SK-N-SH (cell line): ENCODE results near the gene SNHG17. TPM values are rescaled to one million over a fixed set of nuclear protein-coding genes. Genes with fewer than 3 reads are reported as not detected.

ENCODE experiments used
- CTCF ChIA-PET: fragments of 300-600, 350-600 bp; formaldehyde crosslinking; extraction: SDS; loops from one replicate; lab custom pipeline; 2021; lab: Yijun Ruan, JAX
- POLR2A ChIA-PET: fragments of 350-600 bp; sonication (Branson Sonifier 250); formaldehyde crosslinking; extraction: SDS; loops from one replicate; lab custom pipeline; 2020; ENCODE audit warnings: antibody characterized with exemption, inconsistent platforms; lab: Yijun Ruan, JAX
- DNase-seq: peaks from one replicate; pipeline ENCODE4 v3.0.0; 2012
- H2AFZ ChIP-seq: fragments of 200-600 bp; sonication (generic); 2 replicates; pipeline ENCODE4 v1.8.1; 2016; ENCODE audit warnings: antibody characterized with exemption, mild to moderate bottlenecking, low read depth
- H3F3A ChIP-seq: fragments of 200-600 bp; sonication (generic); replicated peaks from 2 replicates; pipeline ENCODE3; 2016; ENCODE audit warnings: antibody characterized with exemption, mild to moderate bottlenecking; ENCODE audit not compliant: insufficient read depth
- H3K27ac ChIP-seq, 2 experiments: fragments of 200-500 bp in 1 of 2; fragments of 200-600 bp in 1 of 2; sonication (Bioruptor generic) in 1 of 2; sonication (generic), shearing (Covaris generic) in 1 of 2; 2 replicates each; pipeline versions ENCODE4 v1.5.1 to v1.6.1; 2014 to 2016; ENCODE audit warnings: low read depth in 2 of 2, inconsistent platforms in 1 of 2, low read length in 1 of 2, mild to moderate bottlenecking in 1 of 2, mixed read lengths in 1 of 2
- H3K27me3 ChIP-seq: fragments of 200-600 bp; sonication (generic), shearing (Covaris generic); 2 replicates; pipeline ENCODE4 v1.6.1; 2016; ENCODE audit warnings: mixed run types; ENCODE audit not compliant: insufficient read depth
- H3K36me3 ChIP-seq, 2 experiments: fragments of 200-500 bp in 1 of 2; fragments of 200-600 bp in 1 of 2; sonication (Bioruptor generic) in 1 of 2; sonication (generic) in 1 of 2; replicated peaks in 1 of 2; 2 replicates each; pipeline versions ENCODE3 to v1.5.1; 2014 to 2016; ENCODE audit warnings: low read length in 1 of 2, mild to moderate bottlenecking in 1 of 2; ENCODE audit not compliant: insufficient read depth in 2 of 2, control insufficient read depth in 1 of 2
- H3K4me1 ChIP-seq, 2 experiments: fragments of 200-500 bp in 1 of 2; fragments of 200-600 bp in 1 of 2; sonication (Bioruptor generic) in 1 of 2; sonication (generic), shearing (Covaris generic) in 1 of 2; 2 replicates each; pipeline versions ENCODE4 v1.5.1 to v1.6.1; 2014 to 2016; ENCODE audit warnings: low read depth in 1 of 2, low read length in 1 of 2, mixed run types in 1 of 2; ENCODE audit not compliant: insufficient read depth in 2 of 2, control insufficient read depth in 1 of 2
- H3K4me2 ChIP-seq: fragments of 200-600 bp; sonication (generic), shearing (Covaris generic); 2 replicates; pipeline ENCODE4 v1.6.1; 2017; ENCODE audit warnings: mixed run types
- H3K4me3 ChIP-seq, 2 experiments: fragments of 200-500 bp in 1 of 2; fragments of 200-600 bp in 1 of 2; sonication (Bioruptor generic) in 1 of 2; sonication (generic), shearing (Covaris generic) in 1 of 2; 2 replicates each; pipeline versions ENCODE4 v1.5.1 to v1.8.1; 2014 to 2016; ENCODE audit warnings: low read depth in 2 of 2, inconsistent platforms in 1 of 2, low read length in 1 of 2, mild to moderate bottlenecking in 1 of 2, mixed read lengths in 1 of 2, moderate library complexity in 1 of 2
- H3K79me2 ChIP-seq: fragments of 200-600 bp; sonication (generic); 2 replicates; pipeline ENCODE4 v1.8.1; 2017; ENCODE audit warnings: mild to moderate bottlenecking; ENCODE audit not compliant: insufficient read depth
- H3K9ac ChIP-seq: fragments of 200-600 bp; sonication (generic); 2 replicates; pipeline ENCODE4 v1.6.1; 2017; ENCODE audit warnings: mixed run types
- H3K9me2 ChIP-seq: fragments of 200-600 bp; sonication (generic); 2 replicates; pipeline ENCODE4 v1.6.1; 2017; ENCODE audit warnings: mixed run types
- H3K9me3 ChIP-seq: fragments of 200-600 bp; sonication (generic); 2 replicates; pipeline ENCODE4 v1.6.1; 2017; ENCODE audit warnings: mixed run types, mild to moderate bottlenecking, moderate library complexity
- H4K20me1 ChIP-seq: fragments of 200-600 bp; sonication (generic); 2 replicates; pipeline ENCODE4 v1.6.1; 2017; ENCODE audit warnings: mild to moderate bottlenecking, mixed run types; ENCODE audit not compliant: insufficient read depth
- FOSL2 ChIP-seq: IDR thresholded peaks from 2 replicates; pipeline ENCODE4 v1.4.0; 2012; ENCODE audit warnings: low read depth, mild to moderate bottlenecking, moderate library complexity, borderline replicate concordance
- FOXM1 ChIP-seq: IDR thresholded peaks from 2 replicates; pipeline ENCODE4 v1.4.0; 2012; ENCODE audit warnings: low read depth, mild to moderate bottlenecking
- JUND ChIP-seq: IDR thresholded peaks from 2 replicates; pipeline ENCODE4 v1.4.0; 2012
- MXI1 ChIP-seq: IDR thresholded peaks from 2 replicates; pipeline ENCODE4 v1.6.1; 2012; ENCODE audit warnings: mild to moderate bottlenecking, low read depth, low read length, improper control_type of control experiment
- POLR2AphosphoS5 ChIP-seq: IDR thresholded peaks from 2 replicates; pipeline ENCODE4 v1.6.1; 2012; ENCODE audit warnings: low read depth, low read length
- RAD21 ChIP-seq: IDR thresholded peaks from 2 replicates; pipeline ENCODE4 v1.6.1; 2012; ENCODE audit warnings: mild to moderate bottlenecking, low read length
- RCOR1 ChIP-seq: fragments of 150-350 bp; IDR thresholded peaks from 2 replicates; pipeline ENCODE4 v1.6.1; 2017; ENCODE audit warnings: antibody characterized with exemption, low read length
- RXRA ChIP-seq: IDR thresholded peaks from 2 replicates; pipeline ENCODE4 v1.4.0; 2012; ENCODE audit warnings: low read depth, mild to moderate bottlenecking, borderline replicate concordance
- SIN3A ChIP-seq: IDR thresholded peaks from 2 replicates; pipeline ENCODE4 v1.6.1; 2012; ENCODE audit warnings: low read depth, mild to moderate bottlenecking, low read length, moderate library complexity, borderline replicate concordance
- TAF1 ChIP-seq: IDR thresholded peaks from 2 replicates; pipeline ENCODE4 v1.6.1; 2012; ENCODE audit warnings: low read depth, mild to moderate bottlenecking, low read length, moderate library complexity, borderline replicate concordance
- WGBS: methylation state at CpG from one replicate; pipeline ENCODE4 v1.1.6; 2017; ENCODE audit warnings: low lambda C conversion rate; 5-methylcytosine and 5-hydroxymethylcytosine counted together
- polyA plus RNA-seq, 3 experiments: library from polyadenylated mRNA; depleted of rRNA; stranded (reverse); fragments of >200 nt; gene quantifications; 2 replicates each; pipeline ENCODE4 v1.2.3, GENCODE V29; 2012
- TF ChIP-seq, protein P1 (sequence below): fragments of 150-350 bp; IDR thresholded peaks from 2 replicates; pipeline ENCODE4 v1.6.1; 2016; ENCODE audit warnings: mild to moderate bottlenecking, low read depth, low read length
- TF ChIP-seq, protein P2 (sequence below): fragments of 150-350 bp; IDR thresholded peaks from 2 replicates; pipeline ENCODE4 v1.6.1; 2017; ENCODE audit warnings: antibody characterized with exemption, low read length, low read depth, borderline replicate concordance

SNHG17 gene
- polyA plus RNA-seq, 1 of the 3 experiments (the other 2 are of a cell fraction) = 40.3 TPM

DNA sequence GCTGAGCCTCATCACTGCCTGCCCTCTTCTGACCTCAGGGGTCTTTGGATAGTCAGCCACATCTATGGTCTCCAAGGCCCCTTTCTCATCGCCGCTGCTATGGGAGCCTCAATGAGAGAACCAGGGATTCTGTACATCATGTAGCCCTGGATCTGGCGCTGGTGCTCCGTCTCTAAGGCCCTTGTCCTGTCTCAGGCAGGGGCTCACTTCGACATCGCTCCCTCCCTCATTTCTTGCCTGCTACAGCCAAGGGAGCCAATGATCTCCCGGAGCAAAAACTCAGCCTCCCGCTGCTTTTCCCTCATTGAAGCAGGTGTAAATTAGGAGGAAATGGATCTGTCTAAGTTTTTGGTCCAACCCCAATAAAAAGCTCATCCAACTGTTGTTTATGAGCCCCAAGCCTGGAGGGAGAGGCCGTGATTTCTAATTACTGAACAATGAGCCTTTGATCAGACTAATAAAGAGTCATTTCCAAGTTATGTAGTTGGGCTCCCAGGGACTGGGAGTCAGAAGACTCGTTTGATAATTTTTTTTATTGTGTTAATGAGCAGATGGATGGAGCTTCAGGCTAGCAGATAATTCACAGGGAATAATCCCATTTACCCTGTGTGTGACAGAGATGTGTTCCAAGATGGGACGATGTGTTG, 58.0 kb downstream of the SNHG17 start:
- CTCF ChIA-PET = interaction anchor here (0.6 to 1.2 kb wide), 2 partner anchors 28 to 31 kb away, joined by 3 read pairs; no protein-coding TSS in a partner anchor
- H3K4me1 ChIP-seq = no peaks in the 10 kb centered on the region
- no peak overlapping the region for H3K9ac ChIP-seq
- no peak overlapping the region for H2AFZ ChIP-seq
- TF ChIP-seq JUND = no peak
- TF ChIP-seq, protein P1, sequence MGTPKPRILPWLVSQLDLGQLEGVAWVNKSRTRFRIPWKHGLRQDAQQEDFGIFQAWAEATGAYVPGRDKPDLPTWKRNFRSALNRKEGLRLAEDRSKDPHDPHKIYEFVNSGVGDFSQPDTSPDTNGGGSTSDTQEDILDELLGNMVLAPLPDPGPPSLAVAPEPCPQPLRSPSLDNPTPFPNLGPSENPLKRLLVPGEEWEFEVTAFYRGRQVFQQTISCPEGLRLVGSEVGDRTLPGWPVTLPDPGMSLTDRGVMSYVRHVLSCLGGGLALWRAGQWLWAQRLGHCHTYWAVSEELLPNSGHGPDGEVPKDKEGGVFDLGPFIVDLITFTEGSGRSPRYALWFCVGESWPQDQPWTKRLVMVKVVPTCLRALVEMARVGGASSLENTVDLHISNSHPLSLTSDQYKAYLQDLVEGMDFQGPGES = no peak
- no peak for TF ChIP-seq FOSL2
- no peak for TF ChIP-seq TAF1
- TF ChIP-seq, protein P2, sequence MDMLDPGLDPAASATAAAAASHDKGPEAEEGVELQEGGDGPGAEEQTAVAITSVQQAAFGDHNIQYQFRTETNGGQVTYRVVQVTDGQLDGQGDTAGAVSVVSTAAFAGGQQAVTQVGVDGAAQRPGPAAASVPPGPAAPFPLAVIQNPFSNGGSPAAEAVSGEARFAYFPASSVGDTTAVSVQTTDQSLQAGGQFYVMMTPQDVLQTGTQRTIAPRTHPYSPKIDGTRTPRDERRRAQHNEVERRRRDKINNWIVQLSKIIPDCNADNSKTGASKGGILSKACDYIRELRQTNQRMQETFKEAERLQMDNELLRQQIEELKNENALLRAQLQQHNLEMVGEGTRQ = no peak
- no peak for TF ChIP-seq POLR2AphosphoS5
- TF ChIP-seq RXRA = no peak
- TF ChIP-seq, all 33 proteins: peak for 0
- H3K27me3 ChIP-seq = peaks cover 18% of the 10 kb centered on the region
- H3K4me3 ChIP-seq = no peak overlapping the region
- H3K36me3 ChIP-seq = no peaks in the 10 kb centered on the region
- 67% methylated on average over 10 of the region's 11 CpGs for WGBS
- H3K9me2 ChIP-seq = no peaks in the 10 kb centered on the region
- H3K27ac ChIP-seq = no peak overlapping the region
- H3K79me2 ChIP-seq = no peaks in the 10 kb centered on the region
- H4K20me1 ChIP-seq = no peaks in the 10 kb centered on the region
- no peak overlapping the region for H3K4me2 ChIP-seq
- H3F3A ChIP-seq = no peaks in the 10 kb centered on the region
- no peaks in the 10 kb centered on the region for H3K9me3 ChIP-seq
- DNase-seq = no peak
- POLR2A ChIA-PET = no interaction called here

DNA sequence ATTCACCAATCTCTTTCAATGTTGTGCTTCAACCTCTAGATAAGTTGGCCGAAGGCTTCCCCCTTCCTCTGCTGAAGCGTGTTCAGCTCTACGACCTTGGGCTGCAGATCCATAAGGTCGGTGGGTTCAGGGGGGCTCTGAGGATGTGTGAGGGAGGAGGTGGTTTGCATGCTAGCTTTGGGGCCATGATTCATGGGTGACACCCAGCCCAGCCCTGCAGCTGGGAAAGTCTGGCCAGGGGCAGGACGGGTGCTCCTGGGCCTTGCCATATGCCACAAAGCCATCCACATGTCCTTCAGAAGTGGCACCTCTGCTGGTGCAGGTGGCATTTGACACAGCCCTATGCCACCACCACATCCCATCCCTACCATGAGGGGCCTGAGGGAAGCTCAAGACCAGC, 61.2 kb downstream of the SNHG17 start:
- POLR2A ChIA-PET = no interaction called here

More for the DNA sequence above, 61.2 kb downstream of the SNHG17 start:
- no peaks in the 10 kb centered on the region for H3K79me2 ChIP-seq
- H3F3A ChIP-seq = no peaks in the 10 kb centered on the region
- no peak for TF ChIP-seq RAD21
- no peak for TF ChIP-seq RCOR1
- no peak for TF ChIP-seq MXI1
- TF ChIP-seq FOXM1 = no peak
- TF ChIP-seq, protein P1 = no peak
- TF ChIP-seq SIN3A = no peak
- no peak for TF ChIP-seq FOSL2
- WGBS = 70% methylated on average over 4 of the region's 5 CpGs
- H3K4me2 ChIP-seq = no peak overlapping the region
- H4K20me1 ChIP-seq = no peaks in the 10 kb centered on the region
- no peak overlapping the region for H2AFZ ChIP-seq
- H3K9me2 ChIP-seq = no peaks in the 10 kb centered on the region
- H3K36me3 ChIP-seq = no peaks in the 10 kb centered on the region
- no peaks in the 10 kb centered on the region for H3K9me3 ChIP-seq
- CTCF ChIA-PET = interaction anchor here (1.0 to 2.8 kb wide), 4 partner anchors 17 to 52 kb away, joined by 3 to 15 read pairs (median 6); no protein-coding TSS in a partner anchor
- H3K27me3 ChIP-seq = peaks cover 13% of the 10 kb centered on the region
- no peak overlapping the region for H3K4me3 ChIP-seq
- H3K27ac ChIP-seq = no peak overlapping the region
- H3K4me1 ChIP-seq = no peaks in the 10 kb centered on the region
- no peak for DNase-seq
- H3K9ac ChIP-seq = no peak overlapping the region
